AG09319 (cell line): ENCODE results near the gene DYSF.

Experiments used
- DNase-seq: peaks from one replicate; pipeline ENCODE4 v3.0.0-alpha.2; 2010; ENCODE audit warnings: low read depth; ENCODE audit errors: extremely low read depth
- CTCF ChIP-seq: IDR thresholded peaks from 2 replicates; pipeline ENCODE4 v1.5.1; 2011; ENCODE audit warnings: low read depth, mild to moderate bottlenecking, inconsistent platforms, low read length, moderate library complexity

Gene DYSF

GRCh38 chr2:71457123-71457915 lies 4.0 kb downstream of the DYSF start:
- TF ChIP-seq CTCF = no peak
- DNase-seq = no peak

- DNase-seq = no peak
- no peak for TF ChIP-seq CTCF
These were observed 4.6 kb downstream of the DYSF start for GRCh38 chr2:71457923-71458322.

GRCh38 chr2:71458413-71459083 lies 5.2 kb downstream of the DYSF start:
- DNase-seq = no peak
- no peak for TF ChIP-seq CTCF

DNA sequence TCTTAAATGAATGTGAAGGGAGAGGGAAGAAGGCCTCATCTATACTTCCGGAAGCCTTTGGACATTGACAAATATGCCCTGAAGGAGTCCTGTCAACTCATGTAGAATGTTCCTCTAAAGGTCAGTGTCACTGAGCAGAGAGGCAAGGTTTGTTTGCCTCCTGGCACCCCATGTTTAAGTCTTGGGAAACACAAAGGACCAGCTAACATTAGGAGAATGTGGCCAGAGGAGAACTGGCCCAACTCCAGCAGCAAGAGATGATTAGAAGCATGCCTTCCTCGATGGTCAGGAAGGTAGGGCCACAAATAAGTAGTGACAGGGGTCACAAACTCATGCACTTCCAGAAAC lies 5.7 kb downstream of the DYSF start:
- no peak for TF ChIP-seq CTCF
- DNase-seq = no peak

- DNase-seq = no peak
These were observed 6.7 kb downstream of the DYSF start for GRCh38 chr2:71460056-71460455.

GRCh38 chr2:71460595-71461303 lies 7.4 kb downstream of the DYSF start:
- peak; percentile 51 for TF ChIP-seq CTCF
- no peak for DNase-seq

More at GRCh38 chr2:71460056-71460455, 6.7 kb downstream of the DYSF start:
- no peak for TF ChIP-seq CTCF

DNA sequence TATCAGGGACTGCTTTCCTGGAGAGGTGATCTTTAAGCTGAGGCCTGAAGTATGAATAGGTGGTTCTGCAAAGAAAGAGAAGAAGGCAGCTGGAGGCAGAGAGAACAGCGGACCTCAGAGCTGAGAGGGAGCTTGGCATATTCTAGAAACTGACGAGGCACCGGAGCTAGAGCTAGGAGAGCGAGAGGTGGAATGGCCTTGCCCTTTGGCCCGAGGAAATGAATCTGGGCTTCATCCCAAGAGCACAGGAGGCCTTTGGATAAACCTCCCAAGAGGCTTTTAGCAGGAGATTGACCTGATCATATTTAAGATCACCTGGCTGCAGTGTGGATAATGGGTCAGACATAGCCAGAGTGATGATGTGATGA lies 7.9 kb downstream of the DYSF start:
- no peak for DNase-seq
- no peak for TF ChIP-seq CTCF
